ENCODE data around the gene HSPBP1. TPM values are rescaled to one million over a fixed set of nuclear protein-coding genes. Genes with fewer than 3 reads are reported as not detected.

Gene HSPBP1
- total RNA-seq, 1 experiment from 2014 or later = 35.0 TPM

DNA sequence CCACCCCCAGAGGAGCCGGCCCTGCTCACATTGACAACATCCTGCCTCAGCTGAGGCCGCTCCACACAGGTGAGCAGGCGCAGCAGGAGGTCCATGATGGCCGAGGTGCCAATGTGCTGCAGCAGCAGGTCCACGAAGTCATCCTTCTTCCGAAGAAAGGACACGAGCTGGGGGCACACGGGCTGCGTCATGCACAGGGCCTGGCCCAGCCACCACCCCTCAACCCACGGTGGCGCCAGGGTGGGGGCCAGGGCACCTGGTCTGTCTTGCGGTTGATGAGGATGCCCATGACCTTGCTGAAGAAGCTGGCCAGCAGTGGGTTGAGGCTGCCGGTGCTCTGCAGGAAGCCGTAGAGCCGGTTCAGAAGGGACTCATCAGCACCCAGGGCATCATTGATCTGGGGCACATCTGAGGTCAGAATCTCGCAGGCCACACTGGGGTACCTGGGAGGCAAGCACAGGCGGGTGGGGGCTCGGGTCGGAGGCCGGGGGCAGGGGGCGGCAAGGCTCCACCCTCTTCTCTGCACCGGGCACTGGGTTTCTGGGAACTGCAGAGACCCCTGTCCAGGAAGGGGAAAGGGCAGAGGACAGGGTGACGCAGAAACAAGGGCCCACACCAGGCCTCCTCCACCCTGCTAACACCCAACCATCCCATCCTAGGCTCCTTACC is 34.5 kb downstream of the HSPBP1 start:
- H3K4me1 ChIP-seq (ENCODE audit: low read length) = no peaks in the 10 kb centered on the region
- H3K4me2 ChIP-seq (ENCODE audit: low read depth, low read length, poor library complexity, severe bottlenecking) = no peak overlapping the region
- H3K9me3 ChIP-seq (ENCODE audit: low read length) = no peaks in the 10 kb centered on the region
- DNase-seq = no peak
- H2AFZ ChIP-seq (ENCODE audit: low read length) = no peak overlapping the region
- H3K9ac ChIP-seq (ENCODE audit: low read length) = no peak overlapping the region
- no peaks in the 10 kb centered on the region for H3K27me3 ChIP-seq (ENCODE audit: low read length)
- no peak overlapping the region for H3K27ac ChIP-seq (ENCODE audit: low read length)
- peaks cover 80% of the 10 kb centered on the region for H3K79me2 ChIP-seq (ENCODE audit: low read length)
- H3K4me3 ChIP-seq (ENCODE audit: low read length) = no peak overlapping the region
- no peaks in the 10 kb centered on the region for H3K9me2 ChIP-seq (replicated peaks; ENCODE audit: insufficient read depth, low read length)
- H4K20me1 ChIP-seq (ENCODE audit: insufficient read depth, low read depth, low read length) = peaks cover 82% of the 10 kb centered on the region
- H3K36me3 ChIP-seq (ENCODE audit: insufficient read depth, low read length) = peaks cover 50% of the 10 kb centered on the region

GRCh38 chr19:55244004-55244680 is 35.8 kb downstream of the HSPBP1 start:
- no peaks in the 10 kb centered on the region for H3K4me1 ChIP-seq (ENCODE audit: low read length)
- H3K9ac ChIP-seq (ENCODE audit: low read length) = no peak overlapping the region
- no peak overlapping the region for H2AFZ ChIP-seq (ENCODE audit: low read length)
- peaks cover 62% of the 10 kb centered on the region for H3K36me3 ChIP-seq (ENCODE audit: insufficient read depth, low read length)
- H3K4me3 ChIP-seq (ENCODE audit: low read length) = no peak overlapping the region
- no peak overlapping the region for H3K4me2 ChIP-seq (ENCODE audit: low read depth, low read length, poor library complexity, severe bottlenecking)
- no peak for DNase-seq
- H4K20me1 ChIP-seq (ENCODE audit: insufficient read depth, low read depth, low read length) = peaks cover 81% of the 10 kb centered on the region
- peaks cover 73% of the 10 kb centered on the region for H3K79me2 ChIP-seq (ENCODE audit: low read length)
- no peaks in the 10 kb centered on the region for H3K9me2 ChIP-seq (replicated peaks; ENCODE audit: insufficient read depth, low read length)
- H3K9me3 ChIP-seq (ENCODE audit: low read length) = no peaks in the 10 kb centered on the region
- no peak overlapping the region for H3K27ac ChIP-seq (ENCODE audit: low read length)
- H3K27me3 ChIP-seq (ENCODE audit: low read length) = no peaks in the 10 kb centered on the region

DNA sequence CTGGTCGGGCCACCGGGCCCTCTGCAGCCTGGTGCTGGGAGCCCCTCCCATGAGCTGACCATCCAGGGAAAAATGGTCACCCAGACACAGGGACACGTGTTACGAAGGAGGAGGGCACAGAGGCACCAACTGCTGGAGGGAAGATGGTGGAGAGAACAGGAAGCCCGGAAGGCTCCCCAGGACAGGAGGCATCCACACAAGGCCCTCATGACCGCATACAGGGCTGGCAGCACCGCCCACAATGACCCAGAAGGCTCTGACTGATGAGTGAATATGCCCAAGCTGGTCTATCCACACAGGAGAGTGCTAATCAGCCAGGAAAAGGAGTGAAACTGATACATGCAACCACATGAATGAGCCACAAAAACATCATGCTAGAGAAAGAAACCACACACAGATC is 37.4 kb downstream of the HSPBP1 start:
- peaks cover 59% of the 10 kb centered on the region for H3K79me2 ChIP-seq (ENCODE audit: low read length)
- peaks cover 68% of the 10 kb centered on the region for H4K20me1 ChIP-seq (ENCODE audit: insufficient read depth, low read depth, low read length)
- H3K4me2 ChIP-seq (ENCODE audit: low read depth, low read length, poor library complexity, severe bottlenecking) = no peak overlapping the region
- peaks cover 65% of the 10 kb centered on the region for H3K36me3 ChIP-seq (ENCODE audit: insufficient read depth, low read length)
- no peak overlapping the region for H3K9ac ChIP-seq (ENCODE audit: low read length)
- no peaks in the 10 kb centered on the region for H3K9me2 ChIP-seq (replicated peaks; ENCODE audit: insufficient read depth, low read length)
- H3K4me1 ChIP-seq (ENCODE audit: low read length) = no peaks in the 10 kb centered on the region
- H3K27ac ChIP-seq (ENCODE audit: low read length) = no peak overlapping the region
- DNase-seq = no peak
- H3K4me3 ChIP-seq (ENCODE audit: low read length) = no peak overlapping the region
- no peaks in the 10 kb centered on the region for H3K9me3 ChIP-seq (ENCODE audit: low read length)
- H3K27me3 ChIP-seq (ENCODE audit: low read length) = no peaks in the 10 kb centered on the region
- no peak overlapping the region for H2AFZ ChIP-seq (ENCODE audit: low read length)

GRCh38 chr19:55241935-55242464 is 37.9 kb downstream of the HSPBP1 start:
- Histone ChIP-seq H3K27ac (ENCODE audit: low read length) (no peak overlapping the region), H2AFZ (ENCODE audit: low read length) (no peak overlapping the region), H3K9ac (ENCODE audit: low read length) (no peak overlapping the region), H3K27me3 (ENCODE audit: low read length) (no peaks in the 10 kb centered on the region), H3K9me2 (replicated peaks; ENCODE audit: insufficient read depth, low read length) (no peaks in the 10 kb centered on the region), H3K9me3 (ENCODE audit: low read length) (no peaks in the 10 kb centered on the region), H3K79me2 (ENCODE audit: low read length) (peaks cover 57% of the 10 kb centered on the region), H3K36me3 (ENCODE audit: insufficient read depth, low read length) (peaks cover 70% of the 10 kb centered on the region), H3K4me1 (ENCODE audit: low read length) (no peaks in the 10 kb centered on the region), H3K4me3 (ENCODE audit: low read length) (no peak overlapping the region), H3K4me2 (ENCODE audit: low read depth, low read length, poor library complexity, severe bottlenecking) (no peak overlapping the region), H4K20me1 (ENCODE audit: insufficient read depth, low read depth, low read length) (peaks cover 65% of the 10 kb centered on the region)
- DNase-seq = no peak

DNA sequence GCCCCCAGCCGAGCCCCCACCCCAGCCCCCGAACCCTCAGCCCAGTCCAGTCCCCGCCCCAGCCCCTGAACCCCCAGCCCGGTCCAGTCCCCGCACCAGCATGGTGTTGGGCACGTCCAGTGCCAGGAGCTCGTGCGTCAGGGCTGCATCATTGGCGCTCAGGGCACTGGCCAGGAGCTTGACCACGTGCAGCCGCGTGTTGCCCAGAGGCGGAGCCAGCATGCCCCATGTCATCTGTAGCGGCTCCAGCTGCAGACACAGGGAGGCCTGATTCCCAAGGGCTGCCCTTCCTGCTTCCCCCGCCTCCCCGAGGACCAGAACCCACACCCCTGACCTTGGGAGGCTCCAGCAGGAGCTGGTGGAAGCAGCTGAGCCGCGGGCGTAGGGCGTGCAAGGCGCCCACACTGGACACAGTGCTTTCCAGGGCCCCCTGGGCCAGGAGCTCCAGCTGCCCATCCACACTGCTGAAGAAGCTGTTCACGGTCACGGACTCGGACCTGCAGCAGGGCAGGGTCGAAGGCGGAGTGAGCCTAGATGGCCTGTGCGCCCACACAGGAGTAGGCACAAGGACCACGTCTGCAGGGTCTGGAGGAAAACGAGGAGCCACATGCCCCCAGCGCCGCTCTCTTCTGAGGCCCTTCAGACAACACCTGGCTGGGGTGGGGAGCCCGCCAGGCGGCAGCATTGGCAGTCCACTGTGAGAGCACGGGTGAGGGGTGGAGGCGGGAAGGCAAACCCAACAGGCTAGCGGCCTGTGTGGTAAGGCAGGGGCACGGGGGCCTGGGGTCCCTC is 38.6 kb downstream of the HSPBP1 start:
- no peak overlapping the region for H3K9ac ChIP-seq (ENCODE audit: low read length)
- H3K27ac ChIP-seq (ENCODE audit: low read length) = no peak overlapping the region
- no peak overlapping the region for H3K4me2 ChIP-seq (ENCODE audit: low read depth, low read length, poor library complexity, severe bottlenecking)
- H3K4me1 ChIP-seq (ENCODE audit: low read length) = no peaks in the 10 kb centered on the region
- no peaks in the 10 kb centered on the region for H3K9me2 ChIP-seq (replicated peaks; ENCODE audit: insufficient read depth, low read length)
- no peak for DNase-seq
- H2AFZ ChIP-seq (ENCODE audit: low read length) = no peak overlapping the region
- H3K79me2 ChIP-seq (ENCODE audit: low read length) = peaks cover 58% of the 10 kb centered on the region
- H3K9me3 ChIP-seq (ENCODE audit: low read length) = no peaks in the 10 kb centered on the region
- no peak overlapping the region for H3K4me3 ChIP-seq (ENCODE audit: low read length)
- peaks cover 65% of the 10 kb centered on the region for H4K20me1 ChIP-seq (ENCODE audit: insufficient read depth, low read depth, low read length)
- peaks cover 73% of the 10 kb centered on the region for H3K36me3 ChIP-seq (ENCODE audit: insufficient read depth, low read length)
- no peaks in the 10 kb centered on the region for H3K27me3 ChIP-seq (ENCODE audit: low read length)

DNA sequence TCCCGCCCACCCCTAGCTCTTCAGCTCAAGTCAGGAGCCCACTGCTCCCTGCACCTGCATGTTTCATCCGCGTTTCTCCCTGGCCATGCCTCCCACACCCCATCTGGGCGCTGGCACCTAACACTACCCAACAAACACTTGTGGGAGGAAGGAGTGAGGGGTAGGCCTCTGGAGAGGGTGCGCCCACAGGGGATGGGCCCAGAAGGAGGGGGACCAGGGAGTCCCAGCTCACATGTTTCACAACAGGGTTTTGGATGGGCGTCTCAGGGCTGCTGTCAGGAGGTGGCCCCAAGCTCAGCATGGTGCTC is 39.2 kb downstream of the HSPBP1 start:
- Histone ChIP-seq H3K4me1 (ENCODE audit: low read length) (no peaks in the 10 kb centered on the region), H3K79me2 (ENCODE audit: low read length) (peaks cover 57% of the 10 kb centered on the region), H4K20me1 (ENCODE audit: insufficient read depth, low read depth, low read length) (peaks cover 66% of the 10 kb centered on the region), H3K4me2 (ENCODE audit: low read depth, low read length, poor library complexity, severe bottlenecking) (no peak overlapping the region), H3K27ac (ENCODE audit: low read length) (no peak overlapping the region), H3K4me3 (ENCODE audit: low read length) (no peak overlapping the region), H3K36me3 (ENCODE audit: insufficient read depth, low read length) (peaks cover 73% of the 10 kb centered on the region), H3K27me3 (ENCODE audit: low read length) (no peaks in the 10 kb centered on the region), H3K9me3 (ENCODE audit: low read length) (no peaks in the 10 kb centered on the region), H3K9me2 (replicated peaks; ENCODE audit: insufficient read depth, low read length) (no peaks in the 10 kb centered on the region), H3K9ac (ENCODE audit: low read length) (no peak overlapping the region), H2AFZ (ENCODE audit: low read length) (no peak overlapping the region)
- DNase-seq = no peak

- peaks cover 74% of the 10 kb centered on the region for H3K36me3 ChIP-seq (ENCODE audit: insufficient read depth, low read length)
- H3K9me2 ChIP-seq (replicated peaks; ENCODE audit: insufficient read depth, low read length) = no peaks in the 10 kb centered on the region
- H3K9me3 ChIP-seq (ENCODE audit: low read length) = no peaks in the 10 kb centered on the region
- H3K4me1 ChIP-seq (ENCODE audit: low read length) = no peaks in the 10 kb centered on the region
- no peak overlapping the region for H3K27ac ChIP-seq (ENCODE audit: low read length)
- no peak for DNase-seq
- H3K9ac ChIP-seq (ENCODE audit: low read length) = no peak overlapping the region
- H2AFZ ChIP-seq (ENCODE audit: low read length) = no peak overlapping the region
- peaks cover 54% of the 10 kb centered on the region for H3K79me2 ChIP-seq (ENCODE audit: low read length)
- H4K20me1 ChIP-seq (ENCODE audit: insufficient read depth, low read depth, low read length) = peaks cover 61% of the 10 kb centered on the region
- no peak overlapping the region for H3K4me2 ChIP-seq (ENCODE audit: low read depth, low read length, poor library complexity, severe bottlenecking)
- H3K27me3 ChIP-seq (ENCODE audit: low read length) = no peaks in the 10 kb centered on the region
- H3K4me3 ChIP-seq (ENCODE audit: low read length) = no peak overlapping the region
Measured at GRCh38 chr19:55239004-55239403, 40.9 kb downstream of the HSPBP1 start.

DNA sequence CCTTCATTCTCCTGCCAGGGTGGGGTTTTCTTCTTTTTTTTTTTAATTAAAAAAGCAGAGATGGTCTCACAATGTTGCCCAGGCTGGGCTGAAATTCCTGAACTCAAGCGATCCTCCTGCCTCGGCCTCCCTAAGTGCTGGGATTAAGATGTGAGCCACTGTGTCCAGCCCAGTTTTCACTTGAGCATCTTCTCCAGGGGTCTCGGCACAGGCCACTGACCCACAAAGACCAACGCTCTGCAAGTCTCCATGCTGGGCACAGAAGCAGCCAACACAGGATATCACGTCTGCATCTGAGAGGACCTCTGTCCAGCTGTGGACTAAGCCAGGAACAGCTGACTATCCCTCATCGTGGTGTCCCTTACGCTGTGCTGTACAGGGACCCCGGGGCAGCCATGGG is 41.9 kb downstream of the HSPBP1 start:
- Histone ChIP-seq H3K27ac (ENCODE audit: low read length) (no peak overlapping the region), H3K4me1 (ENCODE audit: low read length) (no peaks in the 10 kb centered on the region), H3K9ac (ENCODE audit: low read length) (no peak overlapping the region), H3K4me3 (ENCODE audit: low read length) (no peak overlapping the region), H4K20me1 (ENCODE audit: insufficient read depth, low read depth, low read length) (peaks cover 60% of the 10 kb centered on the region), H3K36me3 (ENCODE audit: insufficient read depth, low read length) (peaks cover 80% of the 10 kb centered on the region), H3K79me2 (ENCODE audit: low read length) (peaks cover 55% of the 10 kb centered on the region), H3K4me2 (ENCODE audit: low read depth, low read length, poor library complexity, severe bottlenecking) (no peak overlapping the region), H2AFZ (ENCODE audit: low read length) (no peak overlapping the region), H3K27me3 (ENCODE audit: low read length) (no peaks in the 10 kb centered on the region), H3K9me3 (ENCODE audit: low read length) (no peaks in the 10 kb centered on the region), H3K9me2 (replicated peaks; ENCODE audit: insufficient read depth, low read length) (no peaks in the 10 kb centered on the region)
- DNase-seq = no peak
